GM19240 (cell line): ENCODE data around the gene CBLB.

Source experiments
- DNase-seq: peaks from one replicate; pipeline ENCODE4 v3.0.0; 2011; ENCODE audit warnings: low spot score; ENCODE audit not compliant: insufficient read length

The CBLB gene

GRCh38 chr3:105869861-105870755, 1.3 kb upstream of the CBLB start:
- DNase-seq: no peak

DNA sequence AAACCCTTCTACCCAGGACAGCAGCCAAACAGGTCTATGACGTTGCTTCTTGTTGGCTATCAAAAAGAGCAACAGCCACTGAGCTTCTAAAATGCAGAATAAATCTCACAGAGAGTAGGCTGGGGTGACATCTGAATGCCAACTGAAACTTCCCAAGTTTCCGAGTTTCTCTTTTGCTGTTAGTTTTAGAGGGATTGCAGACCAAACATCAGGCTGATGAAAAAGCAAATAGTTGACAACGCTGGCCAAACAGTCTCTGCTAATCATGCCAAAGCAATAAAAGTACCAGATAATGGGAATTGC, 670 bp upstream of the CBLB start:
- no peak for DNase-seq

- DNase-seq: no peak
Observed at GRCh38 chr3:105868431-105868741, 426 bp downstream of the CBLB start.

DNA sequence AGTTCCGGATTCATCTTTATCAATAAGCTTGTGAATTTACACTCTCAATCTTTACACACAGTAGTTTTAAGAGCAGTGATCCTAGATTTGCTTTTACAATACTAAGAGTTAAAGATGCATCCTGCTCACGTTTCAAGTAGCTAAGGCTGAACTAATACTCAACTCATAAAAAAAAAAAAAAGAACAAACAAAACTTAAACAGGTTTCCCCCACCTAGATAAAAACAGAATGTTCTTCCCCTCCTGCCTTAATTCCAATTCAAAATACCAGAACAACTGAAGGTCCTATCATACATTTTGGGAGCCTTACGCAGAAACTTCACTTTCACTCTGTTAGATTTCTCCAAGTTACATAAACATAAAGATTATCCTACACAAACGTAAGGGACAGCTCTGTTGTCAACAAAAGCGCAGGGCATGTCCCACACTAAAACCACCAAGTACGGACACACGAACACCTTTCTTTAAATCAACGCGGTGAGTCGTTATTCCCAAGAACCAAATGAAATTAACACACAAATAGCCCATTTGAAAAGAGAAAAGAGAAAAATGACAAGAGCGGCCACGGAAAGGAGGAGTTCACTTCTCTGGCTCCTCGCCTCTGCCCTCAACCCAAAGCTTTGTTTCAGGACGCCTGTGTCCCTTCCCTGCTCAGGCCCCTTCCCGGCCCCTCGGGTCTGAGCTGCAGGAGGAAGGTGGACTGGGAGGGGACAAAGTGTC, 941 bp downstream of the CBLB start:
- DNase-seq: no peak

GRCh38 chr3:105866656-105867653, 1.9 kb downstream of the CBLB start:
- DNase-seq: peak; percentile 6

- no peak for DNase-seq
Observed at GRCh38 chr3:105865867-105866350, 2.9 kb downstream of the CBLB start.

- no peak for DNase-seq
Observed at GRCh38 chr3:105865016-105865623, 3.7 kb downstream of the CBLB start.

DNA sequence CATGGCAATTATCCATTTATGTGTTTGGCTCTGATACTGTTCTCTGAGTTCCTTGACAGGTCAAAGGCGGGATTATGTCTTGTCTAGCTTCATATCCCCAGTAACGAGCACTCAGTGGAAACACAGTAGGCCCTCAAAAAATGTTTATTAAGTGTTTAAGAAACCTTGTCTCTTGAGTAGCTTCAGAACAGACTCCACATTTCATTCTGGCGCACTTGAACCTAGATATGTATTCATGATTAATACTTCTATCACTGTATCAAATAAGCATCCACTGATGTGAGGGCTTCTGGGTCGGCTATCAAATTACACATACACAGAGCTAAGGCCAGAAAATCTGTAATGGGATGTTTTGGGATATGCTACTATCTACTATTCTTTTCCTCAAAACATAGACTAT, 4.6 kb downstream of the CBLB start:
- DNase-seq: no peak

GRCh38 chr3:105863608-105864007, 5.2 kb downstream of the CBLB start:
- no peak for DNase-seq

DNA sequence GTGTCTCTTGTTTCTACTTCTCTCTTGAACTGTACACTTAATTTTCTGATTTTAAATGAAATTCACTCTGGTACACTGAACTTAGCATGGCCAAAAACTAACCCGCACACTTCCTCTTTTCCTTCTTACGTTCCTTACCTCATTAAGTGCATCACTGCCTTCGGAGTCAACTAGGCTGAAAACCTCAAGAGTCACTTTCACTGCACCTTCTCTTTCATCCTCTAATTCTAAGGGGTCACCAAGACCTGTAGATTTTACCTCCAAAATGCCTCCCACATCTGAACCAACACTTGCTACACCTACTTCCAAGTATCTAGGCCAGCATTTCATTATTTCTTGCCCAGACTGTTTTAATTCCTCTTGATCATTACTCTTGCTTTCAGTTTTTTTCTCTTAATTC, 6.6 kb downstream of the CBLB start:
- no peak for DNase-seq

- DNase-seq: no peak
Observed at GRCh38 chr3:105860641-105861040, 8.2 kb downstream of the CBLB start.

DNA sequence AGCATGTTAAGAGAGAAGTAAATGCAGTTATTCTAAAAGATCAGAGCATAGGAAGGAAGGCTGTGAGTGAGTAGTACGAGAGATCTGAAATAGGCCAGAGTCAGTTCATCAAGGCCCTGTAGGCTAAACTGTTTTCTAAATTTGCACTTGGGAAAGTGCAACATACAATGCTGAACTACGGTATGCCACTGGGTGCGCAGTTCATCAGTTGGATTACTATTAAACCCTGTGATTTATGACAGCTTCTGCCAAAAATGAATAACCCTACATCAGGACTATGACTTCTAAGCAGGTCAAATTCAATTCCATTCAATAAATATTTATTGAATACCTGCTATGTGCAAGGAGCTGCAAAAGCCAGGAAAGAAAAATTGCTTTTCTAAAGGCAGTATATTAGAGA, 10.8 kb downstream of the CBLB start:
- DNase-seq: no peak

GRCh38 chr3:105857601-105858000, 11.2 kb downstream of the CBLB start:
- DNase-seq: no peak

DNA sequence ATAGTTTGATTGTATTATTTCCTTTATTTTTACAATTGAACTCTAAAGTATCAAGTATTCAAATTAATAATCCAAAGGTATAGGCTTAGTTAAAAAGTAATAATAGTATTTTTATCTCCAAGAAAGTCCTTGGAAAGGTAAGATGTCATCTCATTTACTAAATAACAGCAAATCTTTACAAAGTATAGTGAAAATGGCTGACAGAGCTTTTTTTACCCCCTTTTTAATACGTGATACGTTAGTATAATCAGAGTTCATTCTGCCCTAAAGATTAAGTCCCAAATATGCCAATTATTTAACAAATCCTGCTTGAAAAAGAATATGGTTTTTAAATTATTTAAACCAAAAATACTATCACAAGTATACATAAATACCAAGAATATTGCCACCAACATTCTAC, 12.2 kb downstream of the CBLB start:
- DNase-seq: no peak

GRCh38 chr3:105853801-105854432, 14.9 kb downstream of the CBLB start:
- DNase-seq: no peak

- DNase-seq: no peak
Observed at GRCh38 chr3:105851582-105851981, 17.2 kb downstream of the CBLB start.

- no peak for DNase-seq
Observed at GRCh38 chr3:105851176-105851575, 17.6 kb downstream of the CBLB start.

GRCh38 chr3:105850593-105850992, 18.2 kb downstream of the CBLB start:
- no peak for DNase-seq

DNA sequence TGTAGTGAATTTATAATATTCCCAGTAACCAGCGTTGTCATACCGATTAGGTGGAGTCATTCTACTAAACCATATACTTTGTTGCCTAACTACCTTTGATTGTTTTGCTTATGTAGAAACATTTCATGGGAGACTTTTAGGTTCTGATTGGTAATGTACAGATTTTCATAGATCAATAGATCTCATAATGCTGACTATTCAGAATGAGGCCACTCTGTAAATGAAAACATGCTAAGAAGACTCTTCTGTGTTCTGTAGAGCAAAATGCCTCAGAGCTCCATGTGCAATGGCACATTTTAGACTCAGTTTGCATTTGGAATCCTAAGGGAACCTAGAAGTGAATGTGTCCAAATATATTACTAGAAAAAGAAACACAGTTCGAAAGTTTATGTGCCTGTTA, 20.0 kb downstream of the CBLB start:
- DNase-seq: no peak

DNA sequence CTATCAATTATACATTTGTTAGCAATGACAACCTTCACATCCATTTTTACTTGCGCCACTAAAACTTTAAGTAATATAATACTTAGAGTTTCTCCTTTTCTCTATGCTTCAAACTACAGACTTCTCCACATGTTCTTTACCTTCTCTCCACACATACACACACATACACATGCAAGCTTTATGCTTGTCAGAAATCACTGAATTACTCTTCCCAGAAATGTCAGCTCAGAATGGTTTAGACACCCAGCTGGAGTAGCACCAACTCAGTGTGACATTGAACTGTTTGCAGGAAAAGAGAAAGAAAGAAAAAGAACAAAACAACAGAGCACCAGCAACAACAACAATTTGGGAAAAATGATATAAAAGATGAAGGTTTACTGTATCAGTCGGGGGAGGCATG, 20.9 kb downstream of the CBLB start:
- DNase-seq: no peak

DNA sequence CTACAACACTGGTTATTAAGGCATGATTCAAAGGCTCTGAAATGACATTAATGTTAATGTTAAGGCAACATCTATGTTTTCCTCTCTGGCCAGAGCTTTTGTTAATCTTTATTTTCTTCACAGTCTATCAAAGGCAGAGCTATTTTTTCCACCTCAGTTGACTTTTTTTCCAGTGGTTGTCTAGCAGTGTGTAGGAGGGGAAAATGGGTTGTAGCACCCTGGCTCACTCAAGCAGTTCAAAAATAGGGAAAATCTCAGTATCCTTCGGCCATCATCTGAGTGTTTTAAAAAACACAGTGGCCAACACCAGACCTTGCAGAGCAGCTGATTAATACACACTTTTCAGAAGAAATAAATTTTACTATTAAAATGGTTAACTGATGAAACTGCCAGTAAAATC, 21.4 kb downstream of the CBLB start:
- DNase-seq: no peak
